ENCODE measurements around the gene SNRPN. TPM values are rescaled to one million over a fixed set of nuclear protein-coding genes. Genes with fewer than 3 reads are reported as not detected.

SNRPN gene
- total and polyA plus RNA-seq, 2 of the 4 experiments (the other 2 are of a cell fraction): 123 to 185 TPM

DNA sequence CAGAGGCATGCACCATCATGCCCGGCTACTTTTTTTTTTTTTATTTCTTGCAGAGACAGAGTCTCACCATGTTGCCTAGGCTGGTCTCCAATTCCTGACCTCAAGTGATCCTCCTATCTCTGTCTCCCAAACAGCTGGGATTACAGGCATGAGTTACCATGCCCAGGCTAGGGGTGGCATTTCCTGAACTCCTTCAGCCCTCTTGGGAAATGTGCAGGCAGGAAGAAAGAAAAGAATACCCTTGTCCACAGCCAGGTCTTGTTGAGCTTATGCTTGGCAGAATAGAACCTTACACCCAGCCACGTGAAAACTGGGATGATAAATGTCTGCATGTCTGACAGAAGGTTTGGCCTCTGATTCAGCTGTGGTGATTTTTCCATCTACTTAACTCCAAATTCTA, 30.2 kb upstream of the SNRPN start:
- dilution Hi-C loops (cut with HindIII; ENCODE audit: low sequenced_read_pairs, unreplicated experiment): no loop called here
- BruUV-seq (replicated peaks): no TSS peak
- H2AK5ac ChIP-seq (ENCODE audit: low read depth, low read length): no peak overlapping the region
- DNase-seq (peak; percentile 2), ATAC-seq (ENCODE audit: low read depth) (no peak)
- no peak overlapping the region for H2BK5ac ChIP-seq (ENCODE audit: low read depth, low read length, poor library complexity, severe bottlenecking)
- TF ChIP-seq ELK1 (IDR thresholded peaks at IDR 0.05; ENCODE audit: borderline replicate concordance, low read depth, low read length) (no peak), RCOR1 (IDR thresholded peaks at IDR 0.05; ENCODE audit: insufficient replicate concordance, low read length) (no peak), USF2 (IDR thresholded peaks at IDR 0.05; ENCODE audit: low read depth, low read length) (no peak), CEBPB (IDR thresholded peaks at IDR 0.05; ENCODE audit: low read depth, low read length) (no peak), NFE2L2 (IDR thresholded peaks at IDR 0.05; ENCODE audit: low read depth, low read length) (no peak), CHD1 (IDR thresholded peaks at IDR 0.05; ENCODE audit: low read depth, low read length) (no peak), SMC3 (IDR thresholded peaks at IDR 0.05; ENCODE audit: low read depth, low read length) (no peak), POLR2A (IDR thresholded peaks at IDR 0.05; ENCODE audit: low read depth, low read length) (no peak), RAD21 (IDR thresholded peaks at IDR 0.05; ENCODE audit: low read length) (no peak), MXI1 (IDR thresholded peaks at IDR 0.05; ENCODE audit: borderline replicate concordance, low read depth, low read length) (no peak), FOS (IDR thresholded peaks at IDR 0.05; ENCODE audit: low read depth, low read length) (no peak), BHLHE40 (IDR thresholded peaks at IDR 0.05; ENCODE audit: low read depth, low read length) (no peak), MAZ (IDR thresholded peaks at IDR 0.05; ENCODE audit: borderline replicate concordance, low read depth, low read length) (no peak), RFX5 (IDR thresholded peaks at IDR 0.05; ENCODE audit: low read depth, low read length) (no peak), MAFK (IDR thresholded peaks at IDR 0.05; ENCODE audit: low read depth, low read length) (no peak)
- TF ChIP-seq, protein P1, sequence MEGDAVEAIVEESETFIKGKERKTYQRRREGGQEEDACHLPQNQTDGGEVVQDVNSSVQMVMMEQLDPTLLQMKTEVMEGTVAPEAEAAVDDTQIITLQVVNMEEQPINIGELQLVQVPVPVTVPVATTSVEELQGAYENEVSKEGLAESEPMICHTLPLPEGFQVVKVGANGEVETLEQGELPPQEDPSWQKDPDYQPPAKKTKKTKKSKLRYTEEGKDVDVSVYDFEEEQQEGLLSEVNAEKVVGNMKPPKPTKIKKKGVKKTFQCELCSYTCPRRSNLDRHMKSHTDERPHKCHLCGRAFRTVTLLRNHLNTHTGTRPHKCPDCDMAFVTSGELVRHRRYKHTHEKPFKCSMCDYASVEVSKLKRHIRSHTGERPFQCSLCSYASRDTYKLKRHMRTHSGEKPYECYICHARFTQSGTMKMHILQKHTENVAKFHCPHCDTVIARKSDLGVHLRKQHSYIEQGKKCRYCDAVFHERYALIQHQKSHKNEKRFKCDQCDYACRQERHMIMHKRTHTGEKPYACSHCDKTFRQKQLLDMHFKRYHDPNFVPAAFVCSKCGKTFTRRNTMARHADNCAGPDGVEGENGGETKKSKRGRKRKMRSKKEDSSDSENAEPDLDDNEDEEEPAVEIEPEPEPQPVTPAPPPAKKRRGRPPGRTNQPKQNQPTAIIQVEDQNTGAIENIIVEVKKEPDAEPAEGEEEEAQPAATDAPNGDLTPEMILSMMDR (conservative IDR thresholded peaks at IDR 0.05; ENCODE audit: low read depth, low read length): no peak
- ChIA-PET CTCF (no interaction called here), POLR2A (ENCODE audit: unreplicated experiment) (no interaction called here)
- H3K23ac ChIP-seq (ENCODE audit: low read depth, low read length): no peak overlapping the region
- no peak overlapping the region for H3K4me2 ChIP-seq (ENCODE audit: low read depth, low read length)
- H3K79me1 ChIP-seq (ENCODE audit: low read depth in 1 of 2, low read length in 2 of 2): no peaks in the 10 kb centered on the region
- no peak overlapping the region for H3K27ac ChIP-seq (ENCODE audit: insufficient read depth, low read length)
- H3K4me1 ChIP-seq (ENCODE audit: control insufficient read depth, insufficient read depth, low read length): no peaks in the 10 kb centered on the region
- no peak overlapping the region for H3K4me3 ChIP-seq (ENCODE audit: insufficient read depth, low read depth, low read length)
- H2BK20ac ChIP-seq (ENCODE audit: low read depth, low read length): no peak overlapping the region
- intact Hi-C loops (cut with micrococcal nuclease): no loop called here
- no peaks in the 10 kb centered on the region for H3K9me1 ChIP-seq (ENCODE audit: insufficient read depth, low read length)
- H3K9ac ChIP-seq (ENCODE audit: low read depth, low read length): no peak overlapping the region
- H3K14ac ChIP-seq (replicated peaks; ENCODE audit: low read depth, low read length): no peak overlapping the region
- H4K20me1 ChIP-seq (ENCODE audit: insufficient read depth, low read length): no peaks in the 10 kb centered on the region
- H3K27me3 ChIP-seq (ENCODE audit: control insufficient read depth, insufficient read depth, low read length): no peaks in the 10 kb centered on the region
- H4K8ac ChIP-seq (ENCODE audit: low read depth in 2 of 2, low read length in 2 of 2): no peak overlapping the region
- no peak overlapping the region for H2AK9ac ChIP-seq (replicated peaks; ENCODE audit: low read depth, low read length, poor library complexity)
- H2BK15ac ChIP-seq (ENCODE audit: low read depth, low read length): no peak overlapping the region
- in situ Hi-C loops (cut with MboI; ENCODE audit: low sequenced_read_pairs): no loop called here
- H3K56ac ChIP-seq (ENCODE audit: extremely low read depth, insufficient read depth, low read length): no peak overlapping the region
- H4K91ac ChIP-seq (ENCODE audit: insufficient read depth, low read depth, low read length): no peak overlapping the region
- no peak overlapping the region for H2BK120ac ChIP-seq (ENCODE audit: low read depth, low read length)
- H3K9me3 ChIP-seq (ENCODE audit: control insufficient read depth, insufficient read depth, low read length): no peaks in the 10 kb centered on the region; the same call in 1 of the 2 replicates
- WGBS, 2 experiments (ENCODE audit: extremely low coverage in 2 of 2, insufficient read length in 1 of 2): 86% methylated on average over 1 of the region's 2 CpGs; no CpG with 5 or more reads in 1 of the 2 experiments
- H3K4ac ChIP-seq (ENCODE audit: low read depth, low read length): no peak overlapping the region
- H4K5ac ChIP-seq (ENCODE audit: low read depth, low read length): no peak overlapping the region
- peaks cover 5% of the 10 kb centered on the region; the same call in 1 of the 2 replicates for H3K36me3 ChIP-seq (ENCODE audit: control insufficient read depth, insufficient read depth, low read length)
- no peak overlapping the region for H3K18ac ChIP-seq (ENCODE audit: low read depth, low read length)
- no peak overlapping the region for H2AFZ ChIP-seq (replicated peaks; ENCODE audit: low read length, poor library complexity)
